ENCODE data around the gene APOO.

APOO gene

GRCh38 chrX:23937100-23937499, 29.4 kb upstream of the APOO start:
- H3K9me2 ChIP-seq (ENCODE audit: low read depth, low read length) = no peaks in the 10 kb centered on the region

GRCh38 chrX:23936180-23936579, 28.4 kb upstream of the APOO start:
- no peak overlapping the region for H3K4me2 ChIP-seq (ENCODE audit: low read length)
- H3K36me3 ChIP-seq (ENCODE audit: insufficient read depth, low read length) = no peaks in the 10 kb centered on the region
- H3K27ac ChIP-seq (ENCODE audit: low read depth, low read length, poor library complexity, severe bottlenecking) = no peak overlapping the region
- TF ChIP-seq CTCF (IDR thresholded peaks at IDR 0.05; ENCODE audit: low read length) = no peak
- TF ChIP-seq EZH2 (IDR thresholded peaks at IDR 0.05; ENCODE audit: borderline replicate concordance, low read length) = no peak
- H3K9ac ChIP-seq (ENCODE audit: low read length) = no peak overlapping the region
- no peaks in the 10 kb centered on the region for H3K9me2 ChIP-seq (ENCODE audit: low read depth, low read length)
- no peaks in the 10 kb centered on the region for H3F3A ChIP-seq (ENCODE audit: insufficient read depth, low read length)
- H3K9me3 ChIP-seq (ENCODE audit: low read length) = no peaks in the 10 kb centered on the region
- H3K79me2 ChIP-seq (ENCODE audit: insufficient read depth, low read length) = no peaks in the 10 kb centered on the region
- H3K4me1 ChIP-seq (ENCODE audit: insufficient read depth, low read length, severe bottlenecking) = no peaks in the 10 kb centered on the region
- no peaks in the 10 kb centered on the region for H4K20me1 ChIP-seq (ENCODE audit: insufficient read depth, low read length)
- H3K4me3 ChIP-seq (ENCODE audit: low read depth, low read length, poor library complexity, severe bottlenecking) = no peak overlapping the region
- no peak overlapping the region for H2AFZ ChIP-seq (ENCODE audit: low read length)
- no peaks in the 10 kb centered on the region for H3K27me3 ChIP-seq (ENCODE audit: insufficient read depth, low read length)

More at GRCh38 chrX:23937100-23937499, 29.4 kb upstream of the APOO start:
- Histone ChIP-seq H3F3A (ENCODE audit: insufficient read depth, low read length) (no peaks in the 10 kb centered on the region), H2AFZ (ENCODE audit: low read length) (no peak overlapping the region), H3K9me3 (ENCODE audit: low read length) (no peaks in the 10 kb centered on the region), H3K36me3 (ENCODE audit: insufficient read depth, low read length) (no peaks in the 10 kb centered on the region), H3K79me2 (ENCODE audit: insufficient read depth, low read length) (no peaks in the 10 kb centered on the region), H3K4me2 (ENCODE audit: low read length) (no peak overlapping the region), H3K27ac (ENCODE audit: low read depth, low read length, poor library complexity, severe bottlenecking) (no peak overlapping the region), H3K9ac (ENCODE audit: low read length) (no peak overlapping the region), H3K4me3 (ENCODE audit: low read depth, low read length, poor library complexity, severe bottlenecking) (no peak overlapping the region), H4K20me1 (ENCODE audit: insufficient read depth, low read length) (no peaks in the 10 kb centered on the region), H3K27me3 (ENCODE audit: insufficient read depth, low read length) (no peaks in the 10 kb centered on the region), H3K4me1 (ENCODE audit: insufficient read depth, low read length, severe bottlenecking) (no peaks in the 10 kb centered on the region)
- TF ChIP-seq EZH2 (IDR thresholded peaks at IDR 0.05; ENCODE audit: borderline replicate concordance, low read length) = no peak

- TF ChIP-seq CTCF (IDR thresholded peaks at IDR 0.05; ENCODE audit: low read length) = no peak
- TF ChIP-seq EZH2 (IDR thresholded peaks at IDR 0.05; ENCODE audit: borderline replicate concordance, low read length) = no peak
- no peaks in the 10 kb centered on the region for H4K20me1 ChIP-seq (ENCODE audit: insufficient read depth, low read length)
- H3K9ac ChIP-seq (ENCODE audit: low read length) = no peak overlapping the region
- H3K79me2 ChIP-seq (ENCODE audit: insufficient read depth, low read length) = no peaks in the 10 kb centered on the region
- H3K27me3 ChIP-seq (ENCODE audit: insufficient read depth, low read length) = no peaks in the 10 kb centered on the region
- H3K4me3 ChIP-seq (ENCODE audit: low read depth, low read length, poor library complexity, severe bottlenecking) = no peak overlapping the region
- no peaks in the 10 kb centered on the region for H3F3A ChIP-seq (ENCODE audit: insufficient read depth, low read length)
- H3K9me3 ChIP-seq (ENCODE audit: low read length) = no peaks in the 10 kb centered on the region
- no peak overlapping the region for H3K4me2 ChIP-seq (ENCODE audit: low read length)
- H3K36me3 ChIP-seq (ENCODE audit: insufficient read depth, low read length) = no peaks in the 10 kb centered on the region
- H3K9me2 ChIP-seq (ENCODE audit: low read depth, low read length) = no peaks in the 10 kb centered on the region
- H3K27ac ChIP-seq (ENCODE audit: low read depth, low read length, poor library complexity, severe bottlenecking) = no peak overlapping the region
- H2AFZ ChIP-seq (ENCODE audit: low read length) = no peak overlapping the region
- H3K4me1 ChIP-seq (ENCODE audit: insufficient read depth, low read length, severe bottlenecking) = no peaks in the 10 kb centered on the region
Observed at GRCh38 chrX:23935106-23935505, 27.4 kb upstream of the APOO start.

GRCh38 chrX:23932046-23932445, 24.3 kb upstream of the APOO start:
- TF ChIP-seq EZH2 (IDR thresholded peaks at IDR 0.05; ENCODE audit: borderline replicate concordance, low read length) (no peak), CTCF (IDR thresholded peaks at IDR 0.05; ENCODE audit: low read length) (no peak)
- Histone ChIP-seq H3K79me2 (ENCODE audit: insufficient read depth, low read length) (no peaks in the 10 kb centered on the region), H4K20me1 (ENCODE audit: insufficient read depth, low read length) (no peaks in the 10 kb centered on the region), H3K9ac (ENCODE audit: low read length) (no peak overlapping the region), H3K36me3 (ENCODE audit: insufficient read depth, low read length) (no peaks in the 10 kb centered on the region), H3K27ac (ENCODE audit: low read depth, low read length, poor library complexity, severe bottlenecking) (no peak overlapping the region), H3K4me3 (ENCODE audit: low read depth, low read length, poor library complexity, severe bottlenecking) (no peak overlapping the region), H3K4me2 (ENCODE audit: low read length) (no peak overlapping the region), H3K27me3 (ENCODE audit: insufficient read depth, low read length) (no peaks in the 10 kb centered on the region), H3K9me2 (ENCODE audit: low read depth, low read length) (no peaks in the 10 kb centered on the region), H3F3A (ENCODE audit: insufficient read depth, low read length) (no peaks in the 10 kb centered on the region), H3K9me3 (ENCODE audit: low read length) (no peaks in the 10 kb centered on the region), H2AFZ (ENCODE audit: low read length) (no peak overlapping the region), H3K4me1 (ENCODE audit: insufficient read depth, low read length, severe bottlenecking) (no peaks in the 10 kb centered on the region)

Measured in OCI-LY1 (cell line).